Measurements from ENCODE around the gene C1orf174.

DNA sequence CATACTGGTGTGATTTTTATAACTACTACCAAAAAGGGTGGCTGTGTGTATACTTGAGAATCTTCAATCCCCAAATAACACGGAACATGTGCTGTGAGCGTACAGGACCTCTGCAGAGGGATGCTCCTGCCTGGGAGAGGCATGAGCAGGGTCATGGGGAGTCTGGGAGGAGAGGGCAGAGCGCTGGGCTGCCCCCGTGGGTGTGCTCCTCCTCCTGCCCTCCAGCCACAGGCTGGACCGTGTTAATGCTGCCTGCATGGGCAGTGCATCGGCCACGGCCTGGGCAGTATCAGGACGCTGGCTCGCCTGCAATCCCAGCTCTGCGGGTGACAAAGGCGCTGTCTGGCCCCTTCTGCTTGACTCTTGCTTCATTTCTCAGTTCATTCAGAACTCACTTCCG is 49.2 kb downstream of the C1orf174 start:
- TF ChIP-seq, protein P1, sequence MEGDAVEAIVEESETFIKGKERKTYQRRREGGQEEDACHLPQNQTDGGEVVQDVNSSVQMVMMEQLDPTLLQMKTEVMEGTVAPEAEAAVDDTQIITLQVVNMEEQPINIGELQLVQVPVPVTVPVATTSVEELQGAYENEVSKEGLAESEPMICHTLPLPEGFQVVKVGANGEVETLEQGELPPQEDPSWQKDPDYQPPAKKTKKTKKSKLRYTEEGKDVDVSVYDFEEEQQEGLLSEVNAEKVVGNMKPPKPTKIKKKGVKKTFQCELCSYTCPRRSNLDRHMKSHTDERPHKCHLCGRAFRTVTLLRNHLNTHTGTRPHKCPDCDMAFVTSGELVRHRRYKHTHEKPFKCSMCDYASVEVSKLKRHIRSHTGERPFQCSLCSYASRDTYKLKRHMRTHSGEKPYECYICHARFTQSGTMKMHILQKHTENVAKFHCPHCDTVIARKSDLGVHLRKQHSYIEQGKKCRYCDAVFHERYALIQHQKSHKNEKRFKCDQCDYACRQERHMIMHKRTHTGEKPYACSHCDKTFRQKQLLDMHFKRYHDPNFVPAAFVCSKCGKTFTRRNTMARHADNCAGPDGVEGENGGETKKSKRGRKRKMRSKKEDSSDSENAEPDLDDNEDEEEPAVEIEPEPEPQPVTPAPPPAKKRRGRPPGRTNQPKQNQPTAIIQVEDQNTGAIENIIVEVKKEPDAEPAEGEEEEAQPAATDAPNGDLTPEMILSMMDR (conservative IDR thresholded peaks at IDR 0.05; ENCODE audit: low read depth, low read length): no peak
- no peak for TF ChIP-seq EZH2 (IDR thresholded peaks at IDR 0.05; ENCODE audit: low read length, unreplicated experiment)
